GM19351 (cell line): Measurements from ENCODE around the gene GJA9.
"Not testable (repeated sequence)": the region's sequence is repeated elsewhere in the genome, so short reads cannot be mapped to it uniquely, and the experiment has no call there.

Source experiments
- ATAC-seq: cut with Tn5 transposase; IDR thresholded peaks from one replicate; pipeline ENCODE4 v1.9.1; 2021; ENCODE audit warnings: mild to moderate bottlenecking, moderate library complexity; ENCODE audit not compliant: unreplicated experiment

GJA9 gene

GRCh38 chr1:38875811-38876210 lies 5.6 kb downstream of the GJA9 start:
- no peak for ATAC-seq

GRCh38 chr1:38873027-38873969 lies 8.1 kb downstream of the GJA9 start, which contains the start of gene MYCBP:
Gene MYCBP (minus strand): TSS chr1:38873348. CDS start chr1:38873305, 43 bp downstream.
- ATAC-seq: peak; percentile 99

- ATAC-seq: peak; percentile 17
Observed at GRCh38 chr1:38872401-38873026, 8.9 kb downstream of the GJA9 start.

- ATAC-seq: no peak
Observed at GRCh38 chr1:38870996-38871395, 10.4 kb downstream of the GJA9 start.

GRCh38 chr1:38867208-38867607 lies 14.2 kb downstream of the GJA9 start:
- no peak for ATAC-seq

GRCh38 chr1:38865112-38865715 lies 16.2 kb downstream of the GJA9 start:
- ATAC-seq: no peak

- no peak for ATAC-seq
Observed at GRCh38 chr1:38860454-38860795, 21.0 kb downstream of the GJA9 start.

GRCh38 chr1:38859561-38860453 lies 21.6 kb downstream of the GJA9 start, which contains the start of gene RRAGC:
Gene RRAGC (minus strand): TSS chr1:38859772. CDS start chr1:38859646, 126 bp downstream.
- peak; percentile 95 for ATAC-seq

GRCh38 chr1:38858833-38859560 lies 22.4 kb downstream of the GJA9 start:
- peak; percentile 23 for ATAC-seq

- peak; percentile 66 for ATAC-seq
Observed at GRCh38 chr1:38852780-38853179, 28.6 kb downstream of the GJA9 start.

GRCh38 chr1:38848071-38848470 lies 33.3 kb downstream of the GJA9 start:
- no peak for ATAC-seq

- no peak for ATAC-seq
Observed at GRCh38 chr1:38846210-38846609, 35.2 kb downstream of the GJA9 start.

- not testable (repeated sequence) for ATAC-seq
Observed at GRCh38 chr1:38845088-38845487, 36.3 kb downstream of the GJA9 start.

- no peak for ATAC-seq
Observed at GRCh38 chr1:38840281-38840680, 41.1 kb downstream of the GJA9 start.

GRCh38 chr1:38839363-38839762 lies 42.0 kb downstream of the GJA9 start:
- no peak for ATAC-seq

- ATAC-seq: not testable (repeated sequence)
Observed at GRCh38 chr1:38836316-38836715, 45.1 kb downstream of the GJA9 start.

GRCh38 chr1:38834937-38835827 lies 46.2 kb downstream of the GJA9 start:
- ATAC-seq: peak; percentile 54

GRCh38 chr1:38834221-38834782 lies 47.1 kb downstream of the GJA9 start:
- ATAC-seq: no peak

- no peak for ATAC-seq
Observed at GRCh38 chr1:38833146-38833545, 48.2 kb downstream of the GJA9 start.
